ENCODE results near the gene GLI3. TPM values are rescaled to one million over a fixed set of nuclear protein-coding genes. Genes with fewer than 3 reads are reported as not detected.

Gene GLI3
- total RNA-seq, 6 experiments from 2014 or later = 0.12 to 0.95 (median 0.21) TPM

DNA sequence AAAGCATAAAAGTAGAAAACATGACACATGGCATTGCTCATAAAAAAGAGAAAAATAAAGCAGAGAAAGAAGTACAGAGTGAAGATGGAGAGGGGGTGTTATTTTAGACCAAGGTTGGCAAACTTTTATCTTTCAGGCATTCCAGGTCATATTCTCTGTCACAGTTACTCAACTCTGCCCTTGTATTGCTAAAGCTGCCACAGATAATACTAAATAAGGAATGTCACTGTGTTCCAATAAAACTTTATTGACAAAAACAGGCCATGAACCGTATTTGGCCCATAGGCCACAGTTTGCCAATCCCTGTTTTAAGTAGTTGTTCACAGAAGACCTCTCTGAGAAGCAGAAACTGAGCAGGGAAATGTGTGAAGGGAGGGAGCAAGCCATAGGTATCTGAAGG lies 167.4 kb downstream of the GLI3 start:
- ATAC-seq = no peak
- DNase-seq = no peak
- H3K27me3 ChIP-seq = no peaks in the 10 kb centered on the region
- TF ChIP-seq POLR2A (IDR thresholded peaks at IDR 0.05) = no peak
- TF ChIP-seq, protein P1, sequence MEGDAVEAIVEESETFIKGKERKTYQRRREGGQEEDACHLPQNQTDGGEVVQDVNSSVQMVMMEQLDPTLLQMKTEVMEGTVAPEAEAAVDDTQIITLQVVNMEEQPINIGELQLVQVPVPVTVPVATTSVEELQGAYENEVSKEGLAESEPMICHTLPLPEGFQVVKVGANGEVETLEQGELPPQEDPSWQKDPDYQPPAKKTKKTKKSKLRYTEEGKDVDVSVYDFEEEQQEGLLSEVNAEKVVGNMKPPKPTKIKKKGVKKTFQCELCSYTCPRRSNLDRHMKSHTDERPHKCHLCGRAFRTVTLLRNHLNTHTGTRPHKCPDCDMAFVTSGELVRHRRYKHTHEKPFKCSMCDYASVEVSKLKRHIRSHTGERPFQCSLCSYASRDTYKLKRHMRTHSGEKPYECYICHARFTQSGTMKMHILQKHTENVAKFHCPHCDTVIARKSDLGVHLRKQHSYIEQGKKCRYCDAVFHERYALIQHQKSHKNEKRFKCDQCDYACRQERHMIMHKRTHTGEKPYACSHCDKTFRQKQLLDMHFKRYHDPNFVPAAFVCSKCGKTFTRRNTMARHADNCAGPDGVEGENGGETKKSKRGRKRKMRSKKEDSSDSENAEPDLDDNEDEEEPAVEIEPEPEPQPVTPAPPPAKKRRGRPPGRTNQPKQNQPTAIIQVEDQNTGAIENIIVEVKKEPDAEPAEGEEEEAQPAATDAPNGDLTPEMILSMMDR (IDR thresholded peaks at IDR 0.05) = no peak
- H3K4me3 ChIP-seq = no peak overlapping the region
- H3K4me1 ChIP-seq = no peaks in the 10 kb centered on the region
- 46% methylated on average over 1 of the region's 1 CpG for WGBS (ENCODE audit: insufficient coverage, low coverage, low lambda C conversion rate, missing lambda C conversion rate)
- intact Hi-C loops (cut with DNase I) = no loop called here
- H3K36me3 ChIP-seq = no peaks in the 10 kb centered on the region
- H3K9me3 ChIP-seq = no peaks in the 10 kb centered on the region
- no peak overlapping the region for H3K27ac ChIP-seq

DNA sequence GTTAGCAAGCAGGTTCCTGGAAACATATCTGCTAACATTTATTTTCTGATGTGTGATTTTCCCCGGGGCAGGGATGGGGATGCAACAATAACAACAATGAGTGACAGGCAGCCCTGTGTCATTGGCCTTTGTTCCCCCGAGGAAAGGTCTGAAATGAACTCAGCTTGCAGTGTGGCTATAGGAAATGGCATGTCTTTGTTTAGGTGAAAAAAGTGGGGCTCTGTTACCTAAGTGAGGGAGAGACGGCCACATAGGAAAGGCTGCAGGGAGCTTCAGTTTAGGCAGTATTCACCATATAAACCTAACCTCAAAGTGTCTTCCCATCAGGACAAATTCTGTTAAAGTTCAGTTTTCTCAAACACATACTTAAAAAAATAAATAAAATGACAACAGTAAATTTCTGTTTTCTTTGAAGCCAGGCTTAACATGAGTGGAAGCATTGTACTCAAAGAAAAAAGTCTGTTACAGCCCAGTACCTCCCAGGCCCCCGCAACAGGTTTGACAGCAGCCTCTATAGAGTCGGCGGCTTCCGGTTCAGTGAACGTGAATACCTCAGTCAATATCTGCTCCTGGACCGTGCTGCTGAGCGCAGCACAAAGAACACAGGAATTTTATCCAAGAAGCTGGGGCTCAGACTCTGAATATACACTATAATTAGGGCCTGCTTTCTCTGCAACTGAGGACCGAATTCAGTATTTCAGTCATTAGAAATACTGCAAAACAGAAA lies 168.3 kb downstream of the GLI3 start:
- H3K4me3 ChIP-seq = no peak overlapping the region
- H3K9me3 ChIP-seq = no peaks in the 10 kb centered on the region
- DNase-seq = no peak
- H3K27me3 ChIP-seq = no peaks in the 10 kb centered on the region
- intact Hi-C loops (cut with DNase I) = no loop called here
- no peak for ATAC-seq
- TF ChIP-seq, protein P1 (IDR thresholded peaks at IDR 0.05) = no peak
- no peak for TF ChIP-seq POLR2A (IDR thresholded peaks at IDR 0.05)
- no peaks in the 10 kb centered on the region for H3K4me1 ChIP-seq
- no peaks in the 10 kb centered on the region for H3K36me3 ChIP-seq
- no peak overlapping the region for H3K27ac ChIP-seq
- 44% methylated on average over 6 of the region's 11 CpGs for WGBS (ENCODE audit: insufficient coverage, low coverage, low lambda C conversion rate, missing lambda C conversion rate)

DNA sequence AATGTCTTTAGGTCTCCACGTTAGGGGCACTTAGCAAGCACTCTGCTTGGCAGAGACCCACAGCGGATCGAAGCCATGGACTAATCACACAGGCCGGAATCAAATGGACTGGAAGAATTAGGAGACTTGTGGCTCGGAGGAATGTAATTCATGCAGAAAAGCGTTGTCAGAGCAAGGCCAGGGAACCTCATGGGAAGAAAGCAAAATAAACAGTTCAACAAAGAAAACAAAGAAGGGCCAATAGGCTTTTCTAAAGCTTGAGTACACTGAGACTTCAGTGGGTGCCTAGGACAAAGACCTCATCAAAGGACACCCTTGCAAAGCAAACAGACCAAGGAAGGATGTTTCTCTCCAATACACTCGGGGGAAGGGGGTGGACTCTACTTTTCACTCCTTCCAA lies 171.1 kb downstream of the GLI3 start:
- intact Hi-C loops (cut with DNase I) = no loop called here
- no peak for ATAC-seq
- DNase-seq = no peak
- Histone ChIP-seq H3K36me3 (no peaks in the 10 kb centered on the region), H3K27ac (no peak overlapping the region), H3K27me3 (no peaks in the 10 kb centered on the region), H3K9me3 (no peaks in the 10 kb centered on the region), H3K4me3 (no peak overlapping the region), H3K4me1 (no peaks in the 10 kb centered on the region)
- TF ChIP-seq, protein P1 (IDR thresholded peaks at IDR 0.05) = no peak
- TF ChIP-seq POLR2A (IDR thresholded peaks at IDR 0.05) = no peak
- whole genome bisulfite sequencing (ENCODE audit: insufficient coverage, low coverage, low lambda C conversion rate, missing lambda C conversion rate) = 44% methylated on average over 7 of the region's 7 CpGs

DNA sequence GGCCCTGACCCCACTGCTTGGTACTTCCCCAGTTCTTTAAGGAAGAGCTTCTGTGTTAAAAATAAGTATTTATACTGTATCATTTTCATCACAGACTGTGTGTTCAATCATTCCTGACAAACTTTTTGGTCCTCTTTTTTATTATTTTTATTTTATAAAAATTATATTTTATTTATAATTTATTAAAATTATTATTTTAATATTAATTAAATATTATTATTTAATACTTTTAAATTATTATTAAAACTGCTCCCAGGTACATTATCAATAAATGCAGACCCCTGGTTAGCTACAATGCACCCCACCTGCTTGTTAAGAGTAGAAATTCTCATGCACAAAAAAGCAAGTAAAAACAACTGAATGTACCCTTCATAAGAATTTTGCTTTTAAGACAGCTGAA lies 172.0 kb downstream of the GLI3 start:
- intact Hi-C loops (cut with DNase I) = no loop called here
- no peak overlapping the region for H3K4me3 ChIP-seq
- no peaks in the 10 kb centered on the region for H3K4me1 ChIP-seq
- no peak overlapping the region for H3K27ac ChIP-seq
- H3K9me3 ChIP-seq = no peaks in the 10 kb centered on the region
- no peak for ATAC-seq
- TF ChIP-seq, protein P1 (IDR thresholded peaks at IDR 0.05) = no peak
- no peak for TF ChIP-seq POLR2A (IDR thresholded peaks at IDR 0.05)
- no peaks in the 10 kb centered on the region for H3K36me3 ChIP-seq
- DNase-seq = no peak
- no peaks in the 10 kb centered on the region for H3K27me3 ChIP-seq

DNA sequence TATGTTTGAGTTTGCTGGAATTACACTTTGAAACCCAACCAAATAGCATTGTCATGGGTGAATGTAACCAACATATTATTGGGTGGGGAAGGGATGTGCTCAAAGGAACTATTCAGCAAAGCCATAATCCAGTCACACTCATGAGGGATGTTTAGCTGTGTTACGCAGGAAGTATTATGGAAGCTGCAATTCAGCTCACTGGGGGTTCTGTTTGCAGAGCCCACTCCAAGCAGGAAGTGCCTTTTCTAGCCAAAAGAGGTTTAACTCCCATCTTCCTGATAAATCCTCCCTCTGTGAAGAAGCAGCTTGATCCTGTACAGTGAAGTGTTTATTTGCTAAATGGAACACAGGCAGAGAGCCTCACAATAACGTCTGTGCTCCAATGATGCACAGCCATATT lies 172.5 kb downstream of the GLI3 start:
- Histone ChIP-seq H3K27ac (no peak overlapping the region), H3K27me3 (no peaks in the 10 kb centered on the region), H3K9me3 (no peaks in the 10 kb centered on the region), H3K4me3 (no peak overlapping the region), H3K4me1 (no peaks in the 10 kb centered on the region), H3K36me3 (no peaks in the 10 kb centered on the region)
- no peak for DNase-seq
- intact Hi-C loops (cut with DNase I) = no loop called here
- TF ChIP-seq, protein P1 (IDR thresholded peaks at IDR 0.05) = no peak
- no peak for TF ChIP-seq POLR2A (IDR thresholded peaks at IDR 0.05)
- ATAC-seq = no peak
- 89% methylated on average over 1 of the region's 2 CpGs for WGBS (ENCODE audit: insufficient coverage, low coverage, low lambda C conversion rate, missing lambda C conversion rate)
